Stomach (tissue), 4 donors: Measurements from ENCODE around the gene CACTIN.

Experiments used
- EP300 ChIP-seq: sonication (generic); formaldehyde crosslinking; IDR thresholded peaks from one replicate; pipeline ENCODE4 v1.6.1; 2017; ENCODE audit warnings: antibody characterized with exemption
- TF ChIP-seq, protein P1 (sequence below), 7 experiments: fragments of 450-650 bp in 4 of 7; fragments of 200-600 bp in 3 of 7; sonication (generic) in 3 of 7; IDR thresholded peaks; one replicate each; pipeline ENCODE4 v1.5.1; 2016 to 2019; ENCODE audit warnings: antibody characterized with exemption in 7 of 7, control low read depth in 2 of 7, mild to moderate bottlenecking in 1 of 7

DNA sequence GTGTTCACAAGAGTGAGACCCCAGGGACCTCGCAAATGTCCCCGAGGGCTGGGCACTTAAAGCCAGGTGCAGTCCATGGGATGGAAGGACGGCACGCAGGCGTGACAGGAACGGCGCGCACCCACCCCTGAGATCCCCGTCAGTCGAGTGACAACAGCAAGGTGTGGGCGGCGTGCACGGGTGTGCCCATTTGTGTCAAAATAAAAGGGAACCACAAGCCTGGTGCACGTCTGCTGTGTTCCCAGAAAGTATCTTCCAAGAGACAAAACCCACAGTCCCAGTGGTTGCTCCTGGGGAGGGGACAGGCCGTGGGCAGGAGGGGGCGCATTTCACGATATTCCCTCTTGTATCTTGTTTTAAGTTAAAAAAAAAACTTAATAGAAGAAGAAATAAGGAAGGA lies 15.7 kb upstream of the CACTIN start:
- TF ChIP-seq, protein P1, sequence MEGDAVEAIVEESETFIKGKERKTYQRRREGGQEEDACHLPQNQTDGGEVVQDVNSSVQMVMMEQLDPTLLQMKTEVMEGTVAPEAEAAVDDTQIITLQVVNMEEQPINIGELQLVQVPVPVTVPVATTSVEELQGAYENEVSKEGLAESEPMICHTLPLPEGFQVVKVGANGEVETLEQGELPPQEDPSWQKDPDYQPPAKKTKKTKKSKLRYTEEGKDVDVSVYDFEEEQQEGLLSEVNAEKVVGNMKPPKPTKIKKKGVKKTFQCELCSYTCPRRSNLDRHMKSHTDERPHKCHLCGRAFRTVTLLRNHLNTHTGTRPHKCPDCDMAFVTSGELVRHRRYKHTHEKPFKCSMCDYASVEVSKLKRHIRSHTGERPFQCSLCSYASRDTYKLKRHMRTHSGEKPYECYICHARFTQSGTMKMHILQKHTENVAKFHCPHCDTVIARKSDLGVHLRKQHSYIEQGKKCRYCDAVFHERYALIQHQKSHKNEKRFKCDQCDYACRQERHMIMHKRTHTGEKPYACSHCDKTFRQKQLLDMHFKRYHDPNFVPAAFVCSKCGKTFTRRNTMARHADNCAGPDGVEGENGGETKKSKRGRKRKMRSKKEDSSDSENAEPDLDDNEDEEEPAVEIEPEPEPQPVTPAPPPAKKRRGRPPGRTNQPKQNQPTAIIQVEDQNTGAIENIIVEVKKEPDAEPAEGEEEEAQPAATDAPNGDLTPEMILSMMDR (IDR thresholded peaks at IDR 0.05): no peak
- no peak for TF ChIP-seq EP300
